T-helper 1 cell treated with Interleukin-12 subunit alpha and Interleukin-12 subunit beta and Interleukin-4 antibody, amounts not matched to agents 30 ng/mL and 1 ng/mL, for 36 hours (primary cell): ENCODE measurements around the gene OR14C36. TPM values are rescaled to one million over a fixed set of nuclear protein-coding genes. Genes with fewer than 3 reads are reported as not detected.
"Not testable (repeated sequence)": the region's sequence is repeated elsewhere in the genome, so short reads cannot be mapped to it uniquely, and the experiment has no call there.

ENCODE experiments used
- intact Hi-C: fragments of 100-400 bp; cut with micrococcal nuclease; formaldehyde crosslinking; loops from one replicate; pipeline ENCODE4 v1.15.1; 2024
- total RNA-seq: library from RNA; stranded (reverse); gene quantifications from 2 replicates; pipeline ENCODE4 v1.2.3, GENCODE V29; 2022

The OR14C36 gene, protein sequence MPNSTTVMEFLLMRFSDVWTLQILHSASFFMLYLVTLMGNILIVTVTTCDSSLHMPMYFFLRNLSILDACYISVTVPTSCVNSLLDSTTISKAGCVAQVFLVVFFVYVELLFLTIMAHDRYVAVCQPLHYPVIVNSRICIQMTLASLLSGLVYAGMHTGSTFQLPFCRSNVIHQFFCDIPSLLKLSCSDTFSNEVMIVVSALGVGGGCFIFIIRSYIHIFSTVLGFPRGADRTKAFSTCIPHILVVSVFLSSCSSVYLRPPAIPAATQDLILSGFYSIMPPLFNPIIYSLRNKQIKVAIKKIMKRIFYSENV
- not detected in 2 replicates for total RNA-seq

DNA sequence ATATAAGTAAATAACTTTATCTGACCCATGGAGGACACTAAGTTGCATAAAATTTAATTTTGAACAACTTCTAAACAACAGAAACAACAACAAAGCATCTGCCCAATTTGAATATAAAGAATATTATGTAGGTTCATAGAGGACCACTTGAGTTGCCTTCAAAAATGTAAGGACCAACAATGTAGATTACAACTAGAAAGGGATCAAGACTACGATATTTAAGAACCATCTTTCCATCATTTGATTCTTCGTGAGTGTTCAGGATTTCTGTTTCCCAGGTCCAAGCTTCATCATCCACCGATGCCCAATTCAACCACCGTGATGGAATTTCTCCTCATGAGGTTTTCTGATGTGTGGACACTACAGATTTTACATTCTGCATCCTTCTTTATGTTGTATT lies at the start of gene OR14C36:
OR14C36 (plus strand) TSS at position 301 of the 400 bp plus-strand sequence; CDS start at position 301, 0 bp downstream.
- intact Hi-C loops: no loop called here

DNA sequence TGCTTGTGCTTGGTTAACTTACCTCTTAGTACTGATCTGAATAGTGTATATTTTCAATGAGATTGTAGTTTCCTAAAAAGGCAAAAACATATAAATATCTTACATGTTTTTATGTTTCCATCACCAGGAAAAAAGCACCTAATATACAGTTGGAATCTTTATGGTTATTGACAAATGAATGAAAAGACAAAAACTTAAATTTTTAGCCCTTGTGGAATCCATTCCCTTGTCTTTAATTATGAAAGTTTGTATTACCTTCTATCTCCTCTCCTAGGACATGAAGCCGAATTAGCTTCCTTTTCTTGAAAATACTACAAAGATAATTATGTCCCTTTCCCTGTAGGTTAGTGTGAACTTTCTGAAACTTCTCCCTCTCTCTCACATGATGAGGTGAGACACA lies 45.3 kb upstream of the OR14C36 start, which contains the start of gene OR2T12:
OR2T12 (minus strand) TSS at position 101 of the 400 bp plus-strand sequence. CDS start 7,846 bp downstream, outside the sequence.
- intact Hi-C loops: no loop called here

DNA sequence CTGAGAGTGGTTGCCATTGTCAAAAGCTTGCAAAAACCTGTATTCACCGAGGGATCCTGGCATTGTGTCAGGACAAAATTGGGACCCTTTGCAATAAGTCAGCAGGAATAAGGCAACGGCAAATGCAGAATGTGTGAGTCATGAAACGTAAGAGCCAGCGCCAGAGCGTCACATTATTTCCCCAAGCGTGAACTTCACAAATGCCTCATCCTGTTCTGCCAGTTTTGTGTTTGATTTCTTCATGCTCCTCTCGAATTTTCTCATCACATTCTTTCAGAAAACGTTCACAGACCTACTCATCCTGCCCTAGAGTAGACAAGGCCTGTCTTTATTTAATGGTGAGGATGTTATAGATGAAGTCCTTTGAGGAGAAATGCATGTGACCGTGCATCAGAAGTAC lies 42.9 kb upstream of the OR14C36 start:
- intact Hi-C loops: not testable (repeated sequence)

DNA sequence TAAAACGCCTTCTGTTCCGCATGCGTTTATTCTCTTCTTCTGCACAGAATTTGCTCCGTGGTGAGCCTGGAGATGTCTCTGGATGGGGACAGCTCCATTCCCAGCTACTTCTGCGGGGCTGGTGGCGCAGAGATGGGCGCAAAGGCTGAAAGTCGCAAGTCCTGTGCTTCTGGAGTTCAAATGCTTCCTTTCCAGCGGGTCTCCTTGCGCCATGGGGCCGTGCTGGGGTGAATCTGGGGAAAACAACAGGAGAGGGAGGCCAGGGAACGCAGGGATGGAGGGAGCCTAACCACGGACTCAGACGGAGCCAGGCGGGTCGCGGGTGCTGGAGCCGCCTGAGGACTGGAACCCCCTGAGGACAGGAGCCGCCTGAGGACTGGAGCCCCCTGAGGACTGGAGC lies 42.5 kb upstream of the OR14C36 start:
- intact Hi-C loops: no loop called here

DNA sequence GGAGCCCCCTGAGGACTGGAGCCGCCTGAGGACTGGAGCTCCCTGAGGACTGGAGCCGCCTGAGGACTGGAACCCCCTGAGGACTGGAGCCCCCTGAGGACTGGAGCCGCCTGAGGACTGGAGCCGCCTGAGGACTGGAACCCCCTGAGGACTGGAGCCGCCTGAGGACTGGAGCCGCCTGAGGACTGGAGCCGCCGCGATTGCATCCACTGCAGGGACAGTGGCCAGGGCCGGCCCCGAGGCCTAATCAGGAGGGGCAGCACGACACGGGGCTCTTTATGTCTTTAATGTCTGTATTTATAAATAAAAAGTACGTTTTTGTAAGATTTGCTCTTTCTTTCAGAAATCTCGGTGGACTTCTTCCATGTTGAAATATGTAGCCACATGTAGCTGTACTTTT lies 41.8 kb upstream of the OR14C36 start:
- intact Hi-C loops: not testable (repeated sequence)

DNA sequence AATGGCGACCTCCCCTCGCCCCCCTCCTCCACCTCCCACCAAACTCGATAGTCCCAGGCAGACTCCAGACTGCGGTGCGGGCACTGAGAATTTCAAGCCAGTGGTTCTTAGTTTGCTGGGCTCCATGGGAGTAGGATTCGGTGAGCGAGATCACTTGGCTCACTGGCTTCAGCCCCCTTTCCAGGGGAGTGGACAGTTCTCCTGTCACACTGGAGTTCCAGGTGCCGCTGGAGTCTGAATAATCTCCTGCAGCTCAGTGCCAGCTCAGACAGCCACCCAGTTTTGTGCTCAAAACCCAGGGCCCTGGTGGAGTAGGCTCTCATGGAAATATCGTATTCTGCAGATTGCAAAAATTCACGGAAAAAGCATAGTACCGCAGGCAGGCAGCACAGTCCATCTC lies 31.8 kb upstream of the OR14C36 start:
- intact Hi-C loops: no loop called here

DNA sequence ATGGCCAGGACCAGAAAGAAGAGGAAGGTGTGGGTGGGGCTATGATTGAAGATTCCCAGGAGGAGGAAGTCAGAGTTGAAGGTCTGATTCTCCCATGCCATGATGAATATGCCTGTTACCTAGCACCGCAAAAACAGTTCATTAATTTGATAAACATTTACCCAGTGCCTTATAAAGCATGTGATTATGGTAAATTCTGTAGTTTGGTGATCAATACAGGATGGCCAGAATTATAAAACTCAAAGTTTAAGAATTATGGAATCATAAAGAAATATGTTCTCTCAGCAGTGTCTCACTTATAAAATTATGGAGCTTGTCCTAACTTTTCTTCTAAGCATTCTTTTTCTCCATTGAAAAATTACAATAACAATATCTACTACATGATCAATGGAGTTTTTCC lies 24.1 kb upstream of the OR14C36 start, which contains the start of gene OR2M7:
OR2M7 (minus strand) TSS at position 101 of the 400 bp plus-strand sequence; CDS start at position 101, 0 bp downstream.
- intact Hi-C loops: no loop called here

DNA sequence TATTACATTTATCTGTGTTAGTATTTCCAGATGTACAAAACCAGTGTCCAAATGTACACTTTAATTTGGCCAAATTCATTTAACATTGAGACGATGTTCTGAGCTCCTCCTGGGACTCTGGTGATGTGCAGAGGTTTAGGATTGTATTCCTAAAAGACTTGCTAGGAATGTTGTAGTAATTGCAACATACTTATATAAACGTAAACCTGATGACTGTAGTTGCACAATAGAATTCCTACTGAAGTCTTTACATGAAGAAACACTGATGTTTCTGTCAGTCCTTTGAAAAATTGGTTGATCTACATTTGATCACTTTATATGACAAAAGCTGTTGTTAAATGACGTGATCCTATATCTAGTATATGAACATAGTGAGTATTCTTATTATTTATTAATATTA lies 5.1 kb upstream of the OR14C36 start:
- intact Hi-C loops: no loop called here

DNA sequence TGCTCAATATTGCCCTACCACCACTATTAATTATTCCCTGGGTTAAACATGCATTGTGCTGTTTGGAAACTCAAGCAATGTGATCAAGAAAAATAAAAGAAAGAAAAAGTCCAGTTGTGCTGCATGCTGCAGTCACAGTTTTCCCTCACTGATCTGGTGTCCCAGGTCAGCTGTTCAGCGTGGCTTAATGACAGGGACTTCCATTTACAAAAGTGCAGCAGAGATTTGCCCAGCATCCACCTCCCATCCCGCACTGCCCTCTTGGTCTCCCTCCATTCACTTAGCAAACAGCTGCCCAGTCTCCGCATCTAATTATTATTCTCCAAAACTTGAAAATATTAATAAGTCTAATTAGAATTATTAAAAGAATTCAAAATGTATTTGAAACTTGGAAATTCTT lies 10.8 kb downstream of the OR14C36 start:
- intact Hi-C loops: no loop called here

DNA sequence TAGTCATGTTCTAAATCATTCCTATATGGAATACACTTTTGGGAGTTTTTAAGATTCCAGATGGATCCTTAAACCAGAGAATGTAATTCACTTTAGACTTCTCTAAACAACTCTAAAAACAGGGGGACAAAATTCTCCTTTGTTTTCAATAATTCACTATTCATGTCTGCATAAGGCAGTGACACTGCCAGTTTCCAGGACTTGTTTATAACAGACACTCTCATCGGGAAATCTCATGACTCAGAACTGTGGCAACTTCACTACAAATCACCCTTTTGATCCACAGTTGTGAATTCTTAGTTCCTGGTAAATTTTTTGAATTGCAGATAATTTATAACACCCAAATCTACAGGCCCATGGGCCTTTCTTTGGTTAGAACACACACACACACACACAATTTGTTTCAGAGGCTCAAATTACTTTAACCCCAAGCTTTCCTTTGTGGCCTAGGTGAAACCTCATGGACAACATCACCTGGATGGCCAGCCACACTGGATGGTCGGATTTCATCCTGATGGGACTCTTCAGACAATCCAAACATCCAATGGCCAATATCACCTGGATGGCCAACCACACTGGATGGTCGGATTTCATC lies 12.6 kb downstream of the OR14C36 start, which contains the start of gene OR2T4:
OR2T4 (plus strand) TSS at position 545 of the 595 bp plus-strand sequence; CDS start at position 545, 0 bp downstream.
- intact Hi-C loops: no loop called here

DNA sequence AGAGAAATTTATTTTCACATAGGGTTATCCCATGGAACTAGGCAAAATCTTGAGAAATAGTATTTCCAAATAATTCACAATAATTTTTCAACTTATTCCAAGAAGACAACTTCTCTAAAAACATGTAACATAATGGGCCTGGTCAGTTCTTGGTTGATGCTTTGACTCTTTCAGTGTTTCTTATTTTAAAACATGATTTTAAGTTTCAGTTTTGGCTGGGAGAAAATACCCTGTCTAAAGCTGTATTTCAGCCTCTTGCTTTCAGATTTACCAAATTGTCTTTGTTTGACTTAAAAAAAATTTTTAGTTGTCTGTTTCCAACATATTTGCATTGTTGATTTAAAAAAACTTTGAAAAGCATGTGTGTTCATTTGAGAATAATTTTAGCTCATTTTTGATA lies 18.0 kb downstream of the OR14C36 start:
- intact Hi-C loops: no loop called here

DNA sequence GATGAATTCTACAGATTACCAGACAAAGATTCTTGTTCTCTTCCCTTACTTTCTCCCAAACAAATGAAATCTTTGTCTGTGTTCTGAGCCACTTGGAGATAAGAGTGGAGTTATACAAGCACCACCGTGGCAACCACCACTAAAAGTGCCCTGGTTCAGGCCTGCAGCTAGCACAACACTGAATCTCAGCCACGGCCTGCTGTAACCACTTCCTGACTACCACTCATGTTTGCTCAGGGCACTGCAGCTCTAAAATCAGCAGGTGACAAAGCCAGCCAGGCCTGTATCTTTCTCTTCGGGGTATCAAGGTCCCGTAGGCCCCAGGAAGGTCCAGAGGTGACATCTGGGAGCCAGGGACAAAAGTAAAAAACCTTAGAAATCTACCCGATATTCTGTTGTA lies 23.8 kb downstream of the OR14C36 start:
- intact Hi-C loops: no loop called here

DNA sequence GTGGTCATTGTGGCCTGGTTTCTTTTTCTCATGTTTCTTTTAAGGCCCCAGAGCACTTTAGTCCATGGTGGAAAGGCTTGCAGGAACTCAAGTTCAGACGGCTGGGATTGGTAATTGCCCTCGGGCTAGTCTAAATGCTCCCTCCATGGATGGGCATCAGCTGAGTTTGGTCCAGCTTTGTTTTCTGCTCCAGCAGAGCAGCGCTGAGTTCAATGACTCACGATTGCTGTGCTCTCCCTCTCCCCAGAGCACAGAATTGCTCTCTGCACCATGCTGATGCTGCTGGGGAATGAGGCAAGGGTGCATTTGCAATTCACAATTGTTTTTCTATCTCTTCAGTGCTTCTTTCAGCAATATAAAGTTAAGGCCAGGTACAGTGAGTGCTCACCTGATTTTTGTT lies 25.2 kb downstream of the OR14C36 start:
- intact Hi-C loops: no loop called here

DNA sequence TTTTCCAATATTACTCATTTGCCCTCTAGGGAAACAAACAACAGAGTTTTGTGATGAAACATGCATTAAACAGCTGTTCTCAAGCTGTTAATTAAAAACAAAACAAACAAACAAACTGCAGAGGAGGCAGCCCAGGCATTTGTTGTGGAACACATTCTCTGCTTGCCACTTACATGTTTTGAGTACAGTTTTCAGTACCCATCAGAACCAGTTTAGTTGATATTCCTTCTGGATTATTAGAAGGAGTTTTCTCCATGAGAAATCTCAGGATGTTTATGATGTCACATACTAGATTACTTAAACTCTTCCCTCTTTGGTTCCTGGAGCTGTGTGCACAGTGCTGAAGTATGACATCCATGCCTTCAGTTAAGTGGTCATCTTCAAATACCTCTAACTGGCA lies 26.9 kb downstream of the OR14C36 start, which contains the start of gene OR2T6:
OR2T6 (plus strand) TSS at position 301 of the 400 bp plus-strand sequence. CDS start 11,863 bp downstream, outside the sequence.
- intact Hi-C loops: no loop called here

DNA sequence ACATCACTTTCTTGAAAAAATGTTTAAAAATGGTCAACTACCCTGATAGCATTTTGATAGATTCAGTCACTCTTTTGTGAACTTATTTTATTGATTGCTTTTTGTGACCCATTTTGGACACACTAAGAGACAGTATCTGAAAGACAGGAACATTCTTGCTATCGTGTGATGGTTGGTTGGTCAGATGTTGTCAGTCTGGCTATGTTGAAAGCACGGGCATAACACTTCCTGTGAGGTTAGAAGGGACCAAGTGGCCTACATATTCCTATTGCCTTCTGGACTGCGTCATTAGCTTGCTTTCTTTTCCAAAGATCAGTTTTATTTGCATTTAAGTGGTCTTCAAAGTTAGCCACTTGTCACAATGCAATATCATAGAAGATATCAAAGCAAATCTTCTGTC lies 28.3 kb downstream of the OR14C36 start:
- intact Hi-C loops: no loop called here

DNA sequence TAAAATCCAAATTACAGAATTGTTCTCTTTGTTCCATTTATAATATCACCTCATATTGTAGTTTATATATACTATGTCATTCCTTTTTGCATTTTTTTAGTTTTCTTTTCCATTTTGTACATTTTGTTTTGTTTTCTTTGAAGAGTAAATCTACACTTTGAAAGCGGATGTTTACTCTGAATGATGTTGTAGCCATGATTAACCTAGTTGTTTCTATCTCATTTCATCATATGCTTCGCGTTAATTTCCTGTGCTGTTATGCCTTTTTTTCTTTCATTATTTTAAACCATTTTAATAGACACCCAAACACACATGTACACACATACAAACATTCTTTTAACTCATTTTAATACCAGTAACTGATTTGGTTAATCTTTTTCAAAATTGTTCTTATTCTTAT lies 32.3 kb downstream of the OR14C36 start:
- intact Hi-C loops: no loop called here

DNA sequence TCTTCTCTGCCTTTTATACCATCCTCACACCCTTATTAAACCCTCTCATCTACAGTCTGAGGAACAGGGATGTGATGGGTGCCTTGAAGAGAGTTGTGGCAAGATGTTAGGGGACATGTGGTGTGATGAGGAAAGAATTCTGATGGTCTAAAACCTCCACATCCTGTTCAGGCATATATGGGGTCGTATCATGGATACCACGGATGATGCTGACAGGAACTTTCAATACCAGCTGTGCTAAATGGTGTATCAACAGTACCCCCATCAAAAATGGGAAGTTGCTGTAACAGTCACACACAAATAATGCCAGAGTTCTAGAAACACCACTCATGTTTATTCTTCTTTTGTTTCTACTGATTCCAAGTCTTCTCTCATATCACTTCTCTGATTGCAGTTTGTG lies 39.9 kb downstream of the OR14C36 start:
- intact Hi-C loops: no loop called here

DNA sequence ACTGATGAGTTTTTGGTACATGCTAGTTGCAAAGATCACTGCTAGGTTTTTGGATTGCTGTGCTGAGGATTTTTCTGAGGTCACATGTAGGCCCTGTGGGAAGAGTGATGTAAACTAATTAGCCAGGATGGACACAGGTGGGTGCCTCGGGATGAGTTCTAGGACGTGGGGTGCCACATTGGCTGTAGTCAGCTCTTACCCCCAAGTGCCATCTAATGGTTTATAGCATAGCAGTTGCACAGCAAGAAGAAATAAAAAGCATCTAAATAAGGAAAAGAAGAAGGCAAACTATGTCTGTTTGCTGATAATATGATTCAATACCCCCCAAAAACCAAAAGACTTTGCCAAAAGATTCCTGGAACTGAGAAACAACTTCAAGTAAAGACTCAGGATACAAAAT lies 44.5 kb downstream of the OR14C36 start:
- intact Hi-C loops: no loop called here
